Tibial nerve (tissue), 4 donors: ENCODE measurements around the gene C1orf116.

Experiments used
- CTCF ChIP-seq, 5 experiments: fragments of 200-600 bp in 3 of 5; fragments of 450-650 bp in 2 of 5; sonication (generic) in 3 of 5; IDR thresholded peaks; one replicate each; pipeline ENCODE4 v1.5.1; 2016 to 2019; ENCODE audit warnings: antibody characterized with exemption in 5 of 5, mild to moderate bottlenecking in 3 of 5, moderate library complexity in 2 of 5
- EP300 ChIP-seq, 2 donors: sonication (generic); formaldehyde crosslinking; IDR thresholded peaks; one replicate each; pipeline ENCODE4 v1.6.1; 2017; ENCODE audit warnings: antibody characterized with exemption in 2 of 2, mild to moderate bottlenecking in 1 of 2

- TF ChIP-seq CTCF (IDR thresholded peaks at IDR 0.05) = peak in 4 of 5 experiments; percentile 10 to 72 (median 46)
- TF ChIP-seq EP300 (IDR thresholded peaks at IDR 0.05) = peak; percentile 82 to 92
Measured at GRCh38 chr1:207052911-207053769, 20.6 kb upstream of the C1orf116 start, which contains the start of gene PFKFB2.
